Suprapubic skin (tissue), 4 donors: ENCODE measurements around the gene HHAT.

ENCODE experiments used
- CTCF ChIP-seq, 2 donors: fragments of 200-600 bp in 1 of 2; fragments of 450-650 bp in 1 of 2; sonication (generic) in 1 of 2; IDR thresholded peaks; one replicate each; pipeline ENCODE4 v1.5.1; 2016 to 2019; ENCODE audit warnings: antibody characterized with exemption in 2 of 2, mild to moderate bottlenecking in 1 of 2, moderate library complexity in 1 of 2
- EP300 ChIP-seq: sonication (generic); formaldehyde crosslinking; IDR thresholded peaks from one replicate; pipeline ENCODE4 v1.6.1; 2017; ENCODE audit warnings: antibody characterized with exemption
- POLR2A ChIP-seq, 2 donors: fragments of 450-650 bp; IDR thresholded peaks; one replicate each; pipeline ENCODE4 v1.6.1; 2017; ENCODE audit warnings: antibody characterized with exemption in 2 of 2, mild to moderate bottlenecking in 2 of 2, moderate library complexity in 2 of 2
- POLR2AphosphoS5 ChIP-seq, 3 donors: sonication (generic); formaldehyde crosslinking; IDR thresholded peaks; one replicate each; pipeline ENCODE4 v1.6.1; 2017; ENCODE audit warnings: antibody characterized with exemption in 3 of 3

- TF ChIP-seq CTCF (IDR thresholded peaks at IDR 0.05) (no peak), POLR2AphosphoS5 (IDR thresholded peaks at IDR 0.05) (no peak), EP300 (no peak), POLR2A (IDR thresholded peaks at IDR 0.05) (no peak)
Measured at GRCh38 chr1:210653771-210654170, 325.1 kb downstream of the HHAT start.
